ENCODE data around the gene ANKRD45.
A peak's percentile ranks its signal among the peaks of the same experiment; 100 is the strongest.

Gene ANKRD45, protein sequence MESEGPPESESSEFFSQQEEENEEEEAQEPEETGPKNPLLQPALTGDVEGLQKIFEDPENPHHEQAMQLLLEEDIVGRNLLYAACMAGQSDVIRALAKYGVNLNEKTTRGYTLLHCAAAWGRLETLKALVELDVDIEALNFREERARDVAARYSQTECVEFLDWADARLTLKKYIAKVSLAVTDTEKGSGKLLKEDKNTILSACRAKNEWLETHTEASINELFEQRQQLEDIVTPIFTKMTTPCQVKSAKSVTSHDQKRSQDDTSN

GRCh38 chr1:173669491-173669941 lies at the start of gene ANKRD45:
TSS of gene ANKRD45 (minus strand) at chr1:173669851. CDS start at chr1:173659418, 10,433 bp downstream.
- ChIA-PET POLR2A (no interaction called here), CTCF (no interaction called here)
- DNase-seq (ENCODE audit: extremely low spot score), result no peak
- TF ChIP-seq FOXM1 (IDR thresholded peaks at IDR 0.05; ENCODE audit: borderline replicate concordance) (no peak), ZNF384 (IDR thresholded peaks at IDR 0.05) (no peak), TARDBP (IDR thresholded peaks at IDR 0.05) (no peak), ELF4 (IDR thresholded peaks at IDR 0.05) (no peak), SUZ12 (IDR thresholded peaks at IDR 0.05) (no peak), L3MBTL2 (conservative IDR thresholded peaks at IDR 0.05) (no peak), HDGF (IDR thresholded peaks at IDR 0.05; ENCODE audit: borderline replicate concordance) (no peak), NFRKB (IDR thresholded peaks at IDR 0.05) (no peak), PKNOX1 (IDR thresholded peaks at IDR 0.05) (no peak), FOXK2 (IDR thresholded peaks at IDR 0.05) (no peak), ARNT (IDR thresholded peaks at IDR 0.05) (no peak), FOXA1 (IDR thresholded peaks at IDR 0.05) (no peak), SP1 (IDR thresholded peaks at IDR 0.05) (no peak), LEF1 (IDR thresholded peaks at IDR 0.05; ENCODE audit: borderline replicate concordance) (no peak), CTBP1 (IDR thresholded peaks at IDR 0.05; ENCODE audit: borderline replicate concordance) (no peak), BHLHE40 (IDR thresholded peaks at IDR 0.05; ENCODE audit: borderline replicate concordance) (no peak)

- POLR2A ChIA-PET, result no interaction called here
- no peak for DNase-seq (ENCODE audit: extremely low spot score)
- CTCF ChIA-PET, result no interaction called here
- TF ChIP-seq L3MBTL2 (conservative IDR thresholded peaks at IDR 0.05), result no peak
- TF ChIP-seq HDGF (IDR thresholded peaks at IDR 0.05; ENCODE audit: borderline replicate concordance), result no peak
- no peak for TF ChIP-seq ELF4 (IDR thresholded peaks at IDR 0.05)
- no peak for TF ChIP-seq CTBP1 (IDR thresholded peaks at IDR 0.05; ENCODE audit: borderline replicate concordance)
- no peak for TF ChIP-seq ARNT (IDR thresholded peaks at IDR 0.05)
- TF ChIP-seq BHLHE40 (IDR thresholded peaks at IDR 0.05; ENCODE audit: borderline replicate concordance), result no peak
- TF ChIP-seq FOXA1 (IDR thresholded peaks at IDR 0.05), result no peak
- no peak for TF ChIP-seq SUZ12 (IDR thresholded peaks at IDR 0.05)
- TF ChIP-seq PKNOX1 (IDR thresholded peaks at IDR 0.05), result no peak
- TF ChIP-seq LEF1 (IDR thresholded peaks at IDR 0.05; ENCODE audit: borderline replicate concordance), result no peak
- no peak for TF ChIP-seq FOXK2 (IDR thresholded peaks at IDR 0.05)
- TF ChIP-seq FOXM1 (IDR thresholded peaks at IDR 0.05; ENCODE audit: borderline replicate concordance), result no peak
- no peak for TF ChIP-seq SP1 (IDR thresholded peaks at IDR 0.05)
- TF ChIP-seq NFRKB (IDR thresholded peaks at IDR 0.05), result no peak
- no peak for TF ChIP-seq TARDBP (IDR thresholded peaks at IDR 0.05)
- no peak for TF ChIP-seq ZNF384 (IDR thresholded peaks at IDR 0.05)
Measured at GRCh38 chr1:173717238-173717637, 47.6 kb upstream of the ANKRD45 start.

- CTCF ChIA-PET, result interaction anchor here (0.8 to 1.2 kb wide), 2 partner anchors 286 to 1100 kb away, joined by 3 read pairs; no protein-coding TSS in a partner anchor
- POLR2A ChIA-PET, result interaction anchor here (0.8 to 1.4 kb wide), 4 partner anchors 8 to 290 kb away, joined by 6 to 9 read pairs (median 8); partner anchors contain the start of gene PRDX6
- no peak for TF ChIP-seq SP1 (IDR thresholded peaks at IDR 0.05)
- no peak for TF ChIP-seq FOXK2 (IDR thresholded peaks at IDR 0.05)
- TF ChIP-seq LEF1 (IDR thresholded peaks at IDR 0.05; ENCODE audit: borderline replicate concordance), result no peak
- no peak for TF ChIP-seq ZNF384 (IDR thresholded peaks at IDR 0.05)
- TF ChIP-seq ELF4 (IDR thresholded peaks at IDR 0.05), result no peak
- TF ChIP-seq PKNOX1 (IDR thresholded peaks at IDR 0.05), result no peak
- TF ChIP-seq CTBP1 (IDR thresholded peaks at IDR 0.05; ENCODE audit: borderline replicate concordance), result no peak
- TF ChIP-seq SUZ12 (IDR thresholded peaks at IDR 0.05), result no peak
- TF ChIP-seq NFRKB (IDR thresholded peaks at IDR 0.05), result no peak
- no peak for TF ChIP-seq FOXA1 (IDR thresholded peaks at IDR 0.05)
- TF ChIP-seq L3MBTL2 (conservative IDR thresholded peaks at IDR 0.05), result no peak
- no peak for DNase-seq (ENCODE audit: extremely low spot score)
Measured at GRCh38 chr1:173715538-173715844, 45.8 kb upstream of the ANKRD45 start.

- CTCF ChIA-PET, result interaction anchor here (0.6 to 1.2 kb wide), 2 partner anchors 285 to 1357 kb away, joined by 3 read pairs; no protein-coding TSS in a partner anchor
- TF ChIP-seq ZNF384 (IDR thresholded peaks at IDR 0.05) (no peak), FOXM1 (IDR thresholded peaks at IDR 0.05; ENCODE audit: borderline replicate concordance) (0 out of 2 replicates have a peak, but pooled peaks have one; percentile 17), HDGF (IDR thresholded peaks at IDR 0.05; ENCODE audit: borderline replicate concordance) (no peak), ARNT (IDR thresholded peaks at IDR 0.05) (no peak), L3MBTL2 (conservative IDR thresholded peaks at IDR 0.05) (no peak; the same call in 1 of the 2 replicates), TARDBP (IDR thresholded peaks at IDR 0.05) (no peak), FOXK2 (IDR thresholded peaks at IDR 0.05) (peak; percentile 80; the same call in 1 of the 2 replicates), PKNOX1 (IDR thresholded peaks at IDR 0.05) (peak; percentile 53), ELF4 (IDR thresholded peaks at IDR 0.05) (peak; percentile 82), SP1 (IDR thresholded peaks at IDR 0.05) (no peak), SUZ12 (IDR thresholded peaks at IDR 0.05) (no peak), CTBP1 (IDR thresholded peaks at IDR 0.05; ENCODE audit: borderline replicate concordance) (peak; percentile 97), NFRKB (IDR thresholded peaks at IDR 0.05) (peak; percentile 83), LEF1 (IDR thresholded peaks at IDR 0.05; ENCODE audit: borderline replicate concordance) (no peak), FOXA1 (IDR thresholded peaks at IDR 0.05) (no peak)
- POLR2A ChIA-PET, result interaction anchor here (0.6 to 1.4 kb wide), 12 partner anchors 8 to 289 kb away, joined by 3 to 9 read pairs (median 4); partner anchors contain the start of genes CENPL, DARS2, PRDX6 and ZBTB37
- DNase-seq (ENCODE audit: extremely low spot score), result peak; percentile 92
Measured at GRCh38 chr1:173714759-173715537, 45.3 kb upstream of the ANKRD45 start, which contains the start of gene KLHL20. TSS of gene KLHL20 (plus strand) at chr1:173714981. CDS start at chr1:173716044, 1,063 bp downstream.
